Activated CD8-positive, alpha-beta T cell treated with anti-CD3 and anti-CD28 coated beads for 36 hours (primary cell): ENCODE measurements around the gene ADGRD2. TPM values are rescaled to one million over a fixed set of nuclear protein-coding genes. Genes with fewer than 3 reads are reported as not detected.

Experiments
- ATAC-seq: fragments of 200-7000 bp; cut with Tn5 transposase; one replicate; pipeline ENCODE4 v1.10.0; 2021; ENCODE audit warnings: mild to moderate bottlenecking, moderate library complexity
- CTCF ChIA-PET: fragments of 350-600 bp; sonication (Branson Sonifier 250); formaldehyde crosslinking; loops from one replicate; lab custom pipeline; 2021; ENCODE audit warnings: antibody characterized with exemption; lab: Charles Lee
- POLR2A ChIA-PET: fragments of 350-600 bp; sonication (Branson Sonifier 250); formaldehyde crosslinking; loops from one replicate; lab custom pipeline; 2021; ENCODE audit warnings: antibody characterized with exemption; lab: Charles Lee
- DNase-seq: peaks from one replicate; pipeline ENCODE4 v3.0.0-alpha.2; 2020
- H3K27ac Mint-ChIP-seq: one replicate; pipeline ENCODE4 v1.8.0; 2021; ENCODE audit warnings: mild to moderate bottlenecking, mixed read lengths
- H3K27me3 Mint-ChIP-seq: one replicate; pipeline ENCODE4 v1.8.0; 2021; ENCODE audit warnings: mixed read lengths
- H3K36me3 Mint-ChIP-seq: one replicate; pipeline ENCODE4 v1.8.0; 2021; ENCODE audit warnings: low read depth, mixed read lengths
- H3K4me1 Mint-ChIP-seq: one replicate; pipeline ENCODE4 v1.8.0; 2021; ENCODE audit warnings: low read depth, mixed read lengths
- H3K4me3 Mint-ChIP-seq: one replicate; pipeline ENCODE4 v1.8.0; 2021; ENCODE audit warnings: mild to moderate bottlenecking, moderate library complexity, mixed read lengths
- H3K9me3 Mint-ChIP-seq: one replicate; pipeline ENCODE4 v1.8.0; 2021; ENCODE audit warnings: mixed read lengths
- CTCF ChIP-seq: fragments of 200-600 bp; IDR thresholded peaks from one replicate; pipeline ENCODE4 v1.8.0; 2022; ENCODE audit warnings: antibody characterized with exemption, mild to moderate bottlenecking
- intact Hi-C: fragments of 100-400 bp; cut with micrococcal nuclease; formaldehyde crosslinking; loops from one replicate; pipeline ENCODE4 v1.10.0; 2022
- total RNA-seq, 2 experiments: library from RNA; stranded (reverse); gene quantifications; one replicate each; pipeline ENCODE4 v1.2.3, GENCODE V29; 2021

ADGRD2 gene
- total RNA-seq, 2 experiments from 2014 or later = not detected

- peak; percentile 23 for TF ChIP-seq CTCF
- DNase-seq (peak; percentile 30), ATAC-seq (peak; percentile 60)
- Mint-ChIP-seq H3K27me3 (peaks cover 18% of the 10 kb centered on the region), H3K27ac (no peak overlapping the region), H3K4me3 (no peak overlapping the region), H3K9me3 (no peaks in the 10 kb centered on the region), H3K36me3 (no peaks in the 10 kb centered on the region), H3K4me1 (no peaks in the 10 kb centered on the region)
- intact Hi-C loops = no loop called here
- ChIA-PET POLR2A (no interaction called here), CTCF (interaction anchor here (1.0 kb wide), 1 partner anchor 56 kb away, joined by 3 read pairs; no protein-coding TSS in a partner anchor)
Measured at GRCh38 chr9:124480621-124480981, 30.4 kb downstream of the ADGRD2 start.

GRCh38 chr9:124481115-124481514 lies 30.9 kb downstream of the ADGRD2 start:
- POLR2A ChIA-PET = interaction anchor here (0.9 kb wide), 1 partner anchor 11 kb away, joined by 3 read pairs; no protein-coding TSS in a partner anchor
- Mint-ChIP-seq H3K9me3 (no peaks in the 10 kb centered on the region), H3K4me3 (no peak overlapping the region), H3K27ac (no peak overlapping the region), H3K27me3 (peaks cover 18% of the 10 kb centered on the region), H3K4me1 (no peaks in the 10 kb centered on the region), H3K36me3 (no peaks in the 10 kb centered on the region)
- intact Hi-C loops = no loop called here
- DNase-seq (no peak), ATAC-seq (no peak)
- CTCF ChIA-PET = no interaction called here
- no peak for TF ChIP-seq CTCF

- H3K36me3 Mint-ChIP-seq = no peaks in the 10 kb centered on the region
- DNase-seq (no peak), ATAC-seq (no peak)
- peaks cover 18% of the 10 kb centered on the region for H3K27me3 Mint-ChIP-seq
- no peak overlapping the region for H3K4me3 Mint-ChIP-seq
- H3K9me3 Mint-ChIP-seq = no peaks in the 10 kb centered on the region
- ChIA-PET POLR2A (no interaction called here), CTCF (no interaction called here)
- no peak overlapping the region for H3K27ac Mint-ChIP-seq
- H3K4me1 Mint-ChIP-seq = no peaks in the 10 kb centered on the region
- TF ChIP-seq CTCF = no peak
- intact Hi-C loops = no loop called here
Measured at GRCh38 chr9:124482431-124483031, 32.3 kb downstream of the ADGRD2 start.

DNA sequence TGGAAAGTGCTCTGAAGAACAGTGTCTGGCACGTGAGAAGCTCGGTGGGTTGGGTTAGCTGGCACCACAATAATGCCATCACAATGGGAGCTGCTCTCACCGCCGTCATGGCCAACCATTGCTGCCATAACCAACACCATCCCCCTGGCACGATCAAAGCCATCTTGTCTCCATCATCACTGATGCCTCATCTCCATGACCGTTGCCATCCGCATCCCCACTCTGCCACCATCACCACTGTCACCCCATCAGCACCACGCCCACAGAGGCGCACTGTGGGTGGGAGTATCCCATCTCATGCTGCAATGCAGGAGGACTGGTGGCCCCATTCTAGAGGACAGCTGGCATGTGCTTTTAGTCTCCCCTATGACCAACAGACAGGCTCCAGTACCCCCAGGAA lies 33.2 kb downstream of the ADGRD2 start:
- CTCF ChIA-PET = interaction anchor here (1.0 to 1.1 kb wide), 2 partner anchors 54 to 73 kb away, joined by 3 read pairs; no protein-coding TSS in a partner anchor
- H3K27me3 Mint-ChIP-seq = peaks cover 13% of the 10 kb centered on the region
- H3K36me3 Mint-ChIP-seq = no peaks in the 10 kb centered on the region
- POLR2A ChIA-PET = no interaction called here
- intact Hi-C loops = no loop called here
- H3K9me3 Mint-ChIP-seq = no peaks in the 10 kb centered on the region
- no peak overlapping the region for H3K4me3 Mint-ChIP-seq
- H3K27ac Mint-ChIP-seq = no peak overlapping the region
- no peak for TF ChIP-seq CTCF
- no peak for DNase-seq
- no peaks in the 10 kb centered on the region for H3K4me1 Mint-ChIP-seq
- no peak for ATAC-seq

DNA sequence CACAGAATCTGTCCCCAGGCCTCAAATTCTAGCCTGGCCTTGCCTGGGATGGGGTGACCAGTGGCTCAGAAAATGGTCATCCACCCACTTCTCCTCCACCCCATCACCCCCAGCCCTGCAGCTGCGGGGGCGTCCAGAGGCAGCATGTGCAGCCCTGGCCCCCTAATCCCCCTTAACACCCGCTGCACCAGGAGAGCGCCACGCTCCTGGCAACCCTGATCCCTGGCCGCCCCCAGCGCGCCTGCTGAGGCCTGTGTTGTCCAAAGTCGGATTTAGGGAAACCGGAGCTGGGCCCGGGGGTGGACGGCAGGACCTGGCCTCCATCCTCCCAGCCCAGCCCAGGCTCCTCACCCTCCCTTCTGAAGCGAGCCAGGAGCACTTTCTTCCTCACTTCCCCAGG lies 35.0 kb downstream of the ADGRD2 start:
- POLR2A ChIA-PET = no interaction called here
- ATAC-seq = no peak

More for the DNA sequence above, 35.0 kb downstream of the ADGRD2 start:
- Mint-ChIP-seq H3K27me3 (peaks cover 5% of the 10 kb centered on the region), H3K36me3 (no peaks in the 10 kb centered on the region), H3K27ac (no peak overlapping the region), H3K9me3 (no peaks in the 10 kb centered on the region), H3K4me3 (no peak overlapping the region), H3K4me1 (no peaks in the 10 kb centered on the region)
- no peak for TF ChIP-seq CTCF
- intact Hi-C loops = no loop called here
- no peak for DNase-seq
- CTCF ChIA-PET = no interaction called here
